ENCODE measurements around the gene LRRC3C.
A peak's percentile ranks its signal among the peaks of the same experiment; 100 is the strongest.

Gene LRRC3C

DNA sequence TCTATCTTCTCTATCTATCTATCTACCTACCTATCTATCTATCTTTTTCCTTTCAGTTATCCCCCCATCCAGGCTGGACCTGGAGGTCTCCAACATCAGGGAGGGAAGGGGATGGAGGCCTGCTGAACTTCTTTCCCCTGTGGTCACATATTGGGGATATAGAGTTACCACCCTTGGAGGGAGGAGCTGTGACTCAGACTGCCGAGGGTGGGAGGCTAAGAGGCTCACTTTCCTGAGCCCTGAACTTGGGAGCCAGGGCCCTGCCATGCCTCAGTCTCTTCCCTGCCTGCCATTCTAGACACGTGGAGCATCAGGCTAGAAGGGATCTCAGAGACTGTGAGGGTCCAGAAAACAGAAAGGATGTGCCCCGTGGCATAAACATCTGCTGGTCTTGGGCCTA is 8.4 kb downstream of the LRRC3C start:
- ATAC-seq, result 0 out of 3 replicates have a peak, but pooled peaks have one; percentile 16
- TF ChIP-seq ZC3H10 (CRISPR knock-in tag; IDR thresholded peaks at IDR 0.05) (no peak), SNAI2 (CRISPR knock-in tag; IDR thresholded peaks at IDR 0.05) (no peak)

DNA sequence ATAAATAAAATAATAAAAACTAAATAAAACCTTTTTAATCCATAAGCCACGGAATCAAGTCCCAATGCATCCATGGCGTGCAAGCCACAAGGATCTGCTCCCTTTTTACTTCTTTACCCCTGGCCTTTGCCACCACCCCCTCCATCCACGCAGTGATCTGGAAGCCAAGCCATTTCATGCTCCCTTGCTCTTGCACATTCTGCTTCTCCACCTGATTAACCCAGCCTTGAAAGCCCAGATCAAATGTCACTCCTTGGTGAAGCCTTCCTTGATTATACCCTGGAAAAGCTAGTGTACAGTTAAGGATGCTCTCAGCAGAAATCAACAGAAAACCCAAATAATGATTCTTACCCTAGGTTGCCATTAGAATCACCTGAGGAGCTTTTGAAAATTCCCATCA is 9.9 kb downstream of the LRRC3C start:
- TF ChIP-seq CSDC2 (CRISPR knock-in tag; IDR thresholded peaks at IDR 0.05), result no peak
- no peak for TF ChIP-seq OSR1 (CRISPR knock-in tag; IDR thresholded peaks at IDR 0.05)
- TF ChIP-seq, protein P1, sequence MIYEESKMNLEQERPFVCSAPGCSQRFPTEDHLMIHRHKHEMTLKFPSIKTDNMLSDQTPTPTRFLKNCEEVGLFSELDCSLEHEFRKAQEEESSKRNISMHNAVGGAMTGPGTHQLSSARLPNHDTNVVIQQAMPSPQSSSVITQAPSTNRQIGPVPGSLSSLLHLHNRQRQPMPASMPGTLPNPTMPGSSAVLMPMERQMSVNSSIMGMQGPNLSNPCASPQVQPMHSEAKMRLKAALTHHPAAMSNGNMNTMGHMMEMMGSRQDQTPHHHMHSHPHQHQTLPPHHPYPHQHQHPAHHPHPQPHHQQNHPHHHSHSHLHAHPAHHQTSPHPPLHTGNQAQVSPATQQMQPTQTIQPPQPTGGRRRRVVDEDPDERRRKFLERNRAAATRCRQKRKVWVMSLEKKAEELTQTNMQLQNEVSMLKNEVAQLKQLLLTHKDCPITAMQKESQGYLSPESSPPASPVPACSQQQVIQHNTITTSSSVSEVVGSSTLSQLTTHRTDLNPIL (CRISPR knock-in tag; IDR thresholded peaks at IDR 0.05; ENCODE audit: low read depth), result no peak
- TF ChIP-seq, protein P2, sequence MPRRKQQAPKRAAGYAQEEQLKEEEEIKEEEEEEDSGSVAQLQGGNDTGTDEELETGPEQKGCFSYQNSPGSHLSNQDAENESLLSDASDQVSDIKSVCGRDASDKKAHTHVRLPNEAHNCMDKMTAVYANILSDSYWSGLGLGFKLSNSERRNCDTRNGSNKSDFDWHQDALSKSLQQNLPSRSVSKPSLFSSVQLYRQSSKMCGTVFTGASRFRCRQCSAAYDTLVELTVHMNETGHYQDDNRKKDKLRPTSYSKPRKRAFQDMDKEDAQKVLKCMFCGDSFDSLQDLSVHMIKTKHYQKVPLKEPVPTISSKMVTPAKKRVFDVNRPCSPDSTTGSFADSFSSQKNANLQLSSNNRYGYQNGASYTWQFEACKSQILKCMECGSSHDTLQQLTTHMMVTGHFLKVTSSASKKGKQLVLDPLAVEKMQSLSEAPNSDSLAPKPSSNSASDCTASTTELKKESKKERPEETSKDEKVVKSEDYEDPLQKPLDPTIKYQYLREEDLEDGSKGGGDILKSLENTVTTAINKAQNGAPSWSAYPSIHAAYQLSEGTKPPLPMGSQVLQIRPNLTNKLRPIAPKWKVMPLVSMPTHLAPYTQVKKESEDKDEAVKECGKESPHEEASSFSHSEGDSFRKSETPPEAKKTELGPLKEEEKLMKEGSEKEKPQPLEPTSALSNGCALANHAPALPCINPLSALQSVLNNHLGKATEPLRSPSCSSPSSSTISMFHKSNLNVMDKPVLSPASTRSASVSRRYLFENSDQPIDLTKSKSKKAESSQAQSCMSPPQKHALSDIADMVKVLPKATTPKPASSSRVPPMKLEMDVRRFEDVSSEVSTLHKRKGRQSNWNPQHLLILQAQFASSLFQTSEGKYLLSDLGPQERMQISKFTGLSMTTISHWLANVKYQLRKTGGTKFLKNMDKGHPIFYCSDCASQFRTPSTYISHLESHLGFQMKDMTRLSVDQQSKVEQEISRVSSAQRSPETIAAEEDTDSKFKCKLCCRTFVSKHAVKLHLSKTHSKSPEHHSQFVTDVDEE (CRISPR knock-in tag; IDR thresholded peaks at IDR 0.05), result no peak
- TF ChIP-seq, protein P3, sequence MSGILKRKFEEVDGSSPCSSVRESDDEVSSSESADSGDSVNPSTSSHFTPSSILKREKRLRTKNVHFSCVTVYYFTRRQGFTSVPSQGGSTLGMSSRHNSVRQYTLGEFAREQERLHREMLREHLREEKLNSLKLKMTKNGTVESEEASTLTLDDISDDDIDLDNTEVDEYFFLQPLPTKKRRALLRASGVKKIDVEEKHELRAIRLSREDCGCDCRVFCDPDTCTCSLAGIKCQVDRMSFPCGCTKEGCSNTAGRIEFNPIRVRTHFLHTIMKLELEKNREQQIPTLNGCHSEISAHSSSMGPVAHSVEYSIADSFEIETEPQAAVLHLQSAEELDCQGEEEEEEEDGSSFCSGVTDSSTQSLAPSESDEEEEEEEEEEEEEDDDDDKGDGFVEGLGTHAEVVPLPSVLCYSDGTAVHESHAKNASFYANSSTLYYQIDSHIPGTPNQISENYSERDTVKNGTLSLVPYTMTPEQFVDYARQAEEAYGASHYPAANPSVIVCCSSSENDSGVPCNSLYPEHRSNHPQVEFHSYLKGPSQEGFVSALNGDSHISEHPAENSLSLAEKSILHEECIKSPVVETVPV (CRISPR knock-in tag; IDR thresholded peaks at IDR 0.05), result no peak
- no peak for ATAC-seq

DNA sequence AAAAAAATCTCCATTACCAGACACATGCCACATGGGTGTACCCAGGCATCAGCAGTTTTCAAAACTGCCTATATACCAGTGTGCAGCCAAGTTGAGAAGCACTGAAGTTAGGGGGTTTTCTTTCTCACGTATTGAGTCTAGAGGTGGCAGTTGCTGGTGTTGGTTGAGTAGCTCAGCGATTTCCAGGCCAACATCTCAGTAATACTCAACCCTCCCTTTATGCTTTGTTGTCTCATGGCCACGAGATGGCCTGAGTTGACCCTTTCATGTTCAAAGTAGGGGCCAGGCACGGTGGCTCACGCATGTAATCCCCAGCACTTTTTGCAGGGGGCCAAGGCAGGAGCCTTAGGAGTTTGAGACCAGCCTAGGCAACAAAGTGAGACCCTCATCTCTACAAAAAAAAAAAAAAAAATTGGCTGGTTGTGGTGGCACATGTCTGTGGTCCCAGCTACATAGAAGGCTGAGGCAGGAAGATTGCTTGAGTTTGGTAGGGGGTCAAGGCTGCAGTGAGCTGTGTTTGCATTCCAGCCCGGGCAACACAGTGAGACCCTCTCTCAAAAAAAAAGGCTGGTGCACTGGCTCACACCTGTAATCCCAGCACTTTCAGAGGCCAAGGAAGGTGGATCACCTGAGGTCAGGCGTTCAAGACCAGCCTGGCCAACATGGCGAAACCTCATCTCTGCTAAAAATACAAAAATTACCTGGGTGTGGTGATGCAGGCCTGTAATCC is 10.8 kb downstream of the LRRC3C start:
- TF ChIP-seq ZNF70 (CRISPR knock-in tag; IDR thresholded peaks at IDR 0.05), result no peak
- no peak for TF ChIP-seq ZFP30 (CRISPR knock-in tag; IDR thresholded peaks at IDR 0.05)
- no peak for TF ChIP-seq ZC3H10 (CRISPR knock-in tag; IDR thresholded peaks at IDR 0.05)
- TF ChIP-seq SNAI2 (CRISPR knock-in tag; IDR thresholded peaks at IDR 0.05), result no peak
- no peak for TF ChIP-seq GLIS3 (CRISPR knock-in tag; IDR thresholded peaks at IDR 0.05)
- no peak for TF ChIP-seq ZNF8 (CRISPR knock-in tag; IDR thresholded peaks at IDR 0.05)
- ATAC-seq, result no peak

DNA sequence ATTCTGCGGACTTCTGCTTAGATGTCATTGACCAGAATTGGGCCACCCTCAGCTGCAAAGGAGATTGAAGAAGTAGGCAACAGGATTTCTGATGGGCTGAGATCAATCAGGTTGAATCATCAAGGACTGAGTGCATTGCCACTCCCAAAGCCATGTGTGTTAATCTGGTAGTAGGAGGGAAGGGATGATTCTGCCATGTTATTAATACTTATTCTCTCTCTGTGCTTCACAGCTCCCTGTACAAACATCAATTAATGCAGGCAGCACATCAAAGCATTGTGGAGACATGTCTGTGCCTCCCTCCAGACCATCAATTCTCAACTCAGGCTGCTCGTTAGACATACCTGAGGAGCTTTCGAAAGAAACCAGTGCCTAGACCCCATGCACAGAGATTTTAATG is 11.6 kb downstream of the LRRC3C start:
- TF ChIP-seq, protein P3 (CRISPR knock-in tag; IDR thresholded peaks at IDR 0.05), result no peak
- TF ChIP-seq BACH2 (CRISPR knock-in tag; IDR thresholded peaks at IDR 0.05; ENCODE audit: borderline replicate concordance) (no peak), ZNF565 (CRISPR knock-in tag; conservative IDR thresholded peaks at IDR 0.05; ENCODE audit: low read depth) (no peak), GLIS3 (CRISPR knock-in tag; IDR thresholded peaks at IDR 0.05) (no peak), ZNF70 (CRISPR knock-in tag; IDR thresholded peaks at IDR 0.05) (no peak), ARNTL (CRISPR knock-in tag; IDR thresholded peaks at IDR 0.05; ENCODE audit: borderline replicate concordance, low read depth) (no peak), OSR1 (CRISPR knock-in tag; IDR thresholded peaks at IDR 0.05) (no peak), TCF4 (CRISPR knock-in tag; IDR thresholded peaks at IDR 0.05; ENCODE audit: borderline replicate concordance) (no peak)
- TF ChIP-seq, protein P2 (CRISPR knock-in tag; IDR thresholded peaks at IDR 0.05), result no peak
- TF ChIP-seq, protein P4, sequence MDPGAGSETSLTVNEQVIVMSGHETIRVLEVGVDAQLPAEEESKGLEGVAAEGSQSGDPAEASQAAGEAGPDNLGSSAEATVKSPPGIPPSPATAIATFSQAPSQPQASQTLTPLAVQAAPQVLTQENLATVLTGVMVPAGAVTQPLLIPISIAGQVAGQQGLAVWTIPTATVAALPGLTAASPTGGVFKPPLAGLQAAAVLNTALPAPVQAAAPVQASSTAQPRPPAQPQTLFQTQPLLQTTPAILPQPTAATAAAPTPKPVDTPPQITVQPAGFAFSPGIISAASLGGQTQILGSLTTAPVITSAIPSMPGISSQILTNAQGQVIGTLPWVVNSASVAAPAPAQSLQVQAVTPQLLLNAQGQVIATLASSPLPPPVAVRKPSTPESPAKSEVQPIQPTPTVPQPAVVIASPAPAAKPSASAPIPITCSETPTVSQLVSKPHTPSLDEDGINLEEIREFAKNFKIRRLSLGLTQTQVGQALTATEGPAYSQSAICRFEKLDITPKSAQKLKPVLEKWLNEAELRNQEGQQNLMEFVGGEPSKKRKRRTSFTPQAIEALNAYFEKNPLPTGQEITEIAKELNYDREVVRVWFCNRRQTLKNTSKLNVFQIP (CRISPR knock-in tag; IDR thresholded peaks at IDR 0.05; ENCODE audit: borderline replicate concordance, low read depth), result no peak
- no peak for ATAC-seq
